Astrocyte of the cerebellum (primary cell): ENCODE data around the gene TNFSF13B.

Source experiments
- DNase-seq: peaks from one replicate; pipeline ENCODE4 v3.0.0-alpha.2; 2011; ENCODE audit warnings: low read depth
- H3K4me3 ChIP-seq: 2 replicates; pipeline ENCODE4 v1.5.1; 2011; ENCODE audit warnings: mild to moderate bottlenecking, low read depth, low read length, moderate library complexity
- in situ Hi-C: cut with HindIII; loops from 2 replicates; pipeline ENCODE4 v1.10.0; 2017; ENCODE audit warnings: low sequenced_read_pairs
- TF ChIP-seq, protein P1 (sequence below): IDR thresholded peaks from 2 replicates; pipeline ENCODE4 v1.5.1; 2012; ENCODE audit warnings: low read length, low read depth, moderate library complexity, mild to moderate bottlenecking; ENCODE audit errors: missing control alignments

Gene TNFSF13B

DNA sequence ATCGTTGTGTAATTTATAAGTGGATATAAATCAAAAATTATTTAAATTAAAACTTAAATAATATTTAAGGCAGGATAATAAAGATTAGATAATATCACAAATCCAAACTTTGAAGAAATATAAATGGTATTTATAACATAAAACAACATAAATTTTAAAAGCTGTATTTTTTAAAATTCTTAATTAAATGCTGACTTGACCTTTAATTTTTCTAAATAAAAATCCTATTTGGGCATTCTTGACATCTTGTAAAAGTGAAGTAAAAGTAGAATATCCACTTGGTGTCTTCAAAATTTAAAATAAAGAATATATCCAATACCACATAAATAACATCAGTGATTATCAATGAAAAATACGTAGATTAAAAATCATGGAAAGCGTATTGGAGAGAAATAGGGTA lies 87.7 kb downstream of the TNFSF13B start:
- TF ChIP-seq, protein P1, sequence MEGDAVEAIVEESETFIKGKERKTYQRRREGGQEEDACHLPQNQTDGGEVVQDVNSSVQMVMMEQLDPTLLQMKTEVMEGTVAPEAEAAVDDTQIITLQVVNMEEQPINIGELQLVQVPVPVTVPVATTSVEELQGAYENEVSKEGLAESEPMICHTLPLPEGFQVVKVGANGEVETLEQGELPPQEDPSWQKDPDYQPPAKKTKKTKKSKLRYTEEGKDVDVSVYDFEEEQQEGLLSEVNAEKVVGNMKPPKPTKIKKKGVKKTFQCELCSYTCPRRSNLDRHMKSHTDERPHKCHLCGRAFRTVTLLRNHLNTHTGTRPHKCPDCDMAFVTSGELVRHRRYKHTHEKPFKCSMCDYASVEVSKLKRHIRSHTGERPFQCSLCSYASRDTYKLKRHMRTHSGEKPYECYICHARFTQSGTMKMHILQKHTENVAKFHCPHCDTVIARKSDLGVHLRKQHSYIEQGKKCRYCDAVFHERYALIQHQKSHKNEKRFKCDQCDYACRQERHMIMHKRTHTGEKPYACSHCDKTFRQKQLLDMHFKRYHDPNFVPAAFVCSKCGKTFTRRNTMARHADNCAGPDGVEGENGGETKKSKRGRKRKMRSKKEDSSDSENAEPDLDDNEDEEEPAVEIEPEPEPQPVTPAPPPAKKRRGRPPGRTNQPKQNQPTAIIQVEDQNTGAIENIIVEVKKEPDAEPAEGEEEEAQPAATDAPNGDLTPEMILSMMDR: no peak
- no peak overlapping the region for H3K4me3 ChIP-seq
- DNase-seq: no peak
- in situ Hi-C loops: no loop called here
